GM23338 (cell line): Measurements from ENCODE around the gene SNAPC2. TPM values are rescaled to one million over a fixed set of nuclear protein-coding genes. Genes with fewer than 3 reads are reported as not detected.

Experiments used
- ATAC-seq: fragments of 200-7000 bp; cut with Tn5 transposase; 3 replicates; pipeline ENCODE4 v1.9.1; 2020
- DNase-seq: peaks from one replicate; pipeline ENCODE4 v3.0.0-alpha.2; 2015; ENCODE audit warnings: low spot score
- H2AFZ ChIP-seq: fragments of 200-600 bp; sonication (generic); 2 replicates; pipeline ENCODE4 v1.8.0; 2016; ENCODE audit warnings: antibody characterized with exemption, mild to moderate bottlenecking, moderate library complexity
- H3F3A ChIP-seq: fragments of 200-600 bp; sonication (generic); replicated peaks from 2 replicates; pipeline ENCODE4 v1.8.0; 2017; ENCODE audit warnings: antibody characterized with exemption, mixed run types, low read depth
- H3K27ac ChIP-seq: fragments of 200-600 bp; sonication (generic); 2 replicates; pipeline ENCODE4 v1.6.1; 2016; ENCODE audit warnings: low read depth
- H3K27me3 ChIP-seq: fragments of 200-600 bp; sonication (generic); 2 replicates; pipeline ENCODE4 v1.8.0; 2016; ENCODE audit warnings: mild to moderate bottlenecking, mixed run types, moderate library complexity; ENCODE audit not compliant: insufficient read depth
- H3K36me3 ChIP-seq: fragments of 200-600 bp; sonication (generic); 2 replicates; pipeline ENCODE4 v1.8.0; 2016; ENCODE audit warnings: mild to moderate bottlenecking; ENCODE audit not compliant: insufficient read depth
- H3K4me1 ChIP-seq: fragments of 200-600 bp; sonication (generic); 2 replicates; pipeline ENCODE4 v1.8.0; 2016; ENCODE audit warnings: mild to moderate bottlenecking, moderate library complexity; ENCODE audit not compliant: insufficient read depth
- H3K4me2 ChIP-seq: fragments of 200-600 bp; sonication (generic); 2 replicates; pipeline ENCODE4 v1.7.1; 2017; ENCODE audit warnings: mixed run types
- H3K4me3 ChIP-seq: fragments of 200-600 bp; sonication (generic); 2 replicates; pipeline ENCODE4 v1.6.1; 2016; ENCODE audit warnings: mixed run types
- H3K79me2 ChIP-seq: fragments of 200-600 bp; sonication (generic); replicated peaks from 2 replicates; pipeline ENCODE4 v1.8.0; 2017; ENCODE audit warnings: mild to moderate bottlenecking; ENCODE audit not compliant: insufficient read depth
- H3K9me2 ChIP-seq: fragments of 200-600 bp; sonication (generic); 2 replicates; pipeline ENCODE4 v1.8.0; 2017; ENCODE audit not compliant: insufficient read depth
- H4K20me1 ChIP-seq: fragments of 200-600 bp; sonication (generic); replicated peaks from 2 replicates; pipeline ENCODE4 v1.8.0; 2017; ENCODE audit warnings: mild to moderate bottlenecking; ENCODE audit not compliant: insufficient read depth
- H3K27ac Mint-ChIP-seq: 2 replicates; pipeline ENCODE4 v1.8.0; 2020; ENCODE audit warnings: inconsistent platforms, mild to moderate bottlenecking, moderate library complexity, mixed read lengths
- H3K27me3 Mint-ChIP-seq: 3 replicates; pipeline ENCODE4 v1.8.0; 2022; ENCODE audit warnings: low read depth, mild to moderate bottlenecking, moderate library complexity, mixed read lengths, inconsistent platforms; ENCODE audit not compliant: insufficient read depth, poor library complexity
- H3K36me3 Mint-ChIP-seq: 3 replicates; pipeline ENCODE4 v1.8.0; 2021; ENCODE audit warnings: low read depth, mild to moderate bottlenecking, inconsistent platforms, moderate library complexity, mixed read lengths
- H3K4me1 Mint-ChIP-seq: 3 replicates; pipeline ENCODE4 v1.8.0; 2020; ENCODE audit warnings: mild to moderate bottlenecking, inconsistent platforms, mixed read lengths
- H3K4me3 Mint-ChIP-seq: 3 replicates; pipeline ENCODE4 v1.8.0; 2021; ENCODE audit warnings: moderate library complexity, mild to moderate bottlenecking, inconsistent platforms, mixed read lengths
- H3K9me3 Mint-ChIP-seq: 3 replicates; pipeline ENCODE4 v1.8.0; 2020; ENCODE audit warnings: moderate library complexity, mild to moderate bottlenecking, inconsistent platforms, mixed read lengths
- CREB1 ChIP-seq: fragments of 250-450 bp; sonication (Bioruptor Pico); IDR thresholded peaks from 2 replicates; pipeline ENCODE4 v1.5.0; 2020; ENCODE audit warnings: low read depth, mild to moderate bottlenecking, moderate library complexity
- EZH2 ChIP-seq: fragments of 200-600 bp; sonication (generic); IDR thresholded peaks from one replicate; pipeline ENCODE4 v1.8.0; 2017; ENCODE audit warnings: antibody characterized with exemption, mild to moderate bottlenecking, low read depth; ENCODE audit not compliant: unreplicated experiment
- EZH2phosphoT487 ChIP-seq: fragments of 200-600 bp; sonication (generic); IDR thresholded peaks from one replicate; pipeline ENCODE4 v1.8.1; 2018; ENCODE audit warnings: antibody characterized with exemption; ENCODE audit not compliant: unreplicated experiment
- JUNB ChIP-seq: IDR thresholded peaks from one replicate; pipeline ENCODE4 v1.6.1; 2016; ENCODE audit warnings: antibody characterized with exemption; ENCODE audit not compliant: unreplicated experiment
- POLR2AphosphoS5 ChIP-seq: IDR thresholded peaks from 2 replicates; pipeline ENCODE4 v1.6.1; 2016; ENCODE audit warnings: antibody characterized with exemption, low read depth
- ZNF462 ChIP-seq: fragments of 250-450 bp; sonication (Bioruptor Pico); IDR thresholded peaks from 2 replicates; pipeline ENCODE4 v1.5.0; 2020; ENCODE audit warnings: mild to moderate bottlenecking, moderate library complexity
- polyA plus RNA-seq: library from polyadenylated mRNA; unstranded; fragments of >200 nt; fragmentation: Nextera tagmentation; extraction: Ambion mirVana; gene quantifications from 2 replicates; pipeline ENCODE4 v1.2.1, GENCODE V29; 2016
- total RNA-seq: library from RNA; depleted of rRNA; stranded (reverse); fragments of >200 nt; shearing (Covaris generic); gene quantifications from 2 replicates; pipeline ENCODE4 v1.2.3, GENCODE V29; 2014
- TF ChIP-seq, protein P1 (sequence below), 2 experiments: fragments of 200-600 bp in 1 of 2; sonication (generic) in 1 of 2; conservative IDR thresholded peaks; 2 replicates each; pipeline versions ENCODE4 v1.5.1 to v1.6.1; 2016 to 2017; ENCODE audit warnings: antibody characterized with exemption in 2 of 2, low read depth in 2 of 2, mild to moderate bottlenecking in 2 of 2, moderate library complexity in 1 of 2
- TF ChIP-seq, protein P2 (sequence below): IDR thresholded peaks from one replicate; pipeline ENCODE4 v1.6.1; 2018; ENCODE audit warnings: antibody characterized with exemption; ENCODE audit not compliant: unreplicated experiment

Gene SNAPC2
- total and polyA plus RNA-seq, 2 experiments from 2014 or later, result 17.1 to 25.1 TPM

DNA sequence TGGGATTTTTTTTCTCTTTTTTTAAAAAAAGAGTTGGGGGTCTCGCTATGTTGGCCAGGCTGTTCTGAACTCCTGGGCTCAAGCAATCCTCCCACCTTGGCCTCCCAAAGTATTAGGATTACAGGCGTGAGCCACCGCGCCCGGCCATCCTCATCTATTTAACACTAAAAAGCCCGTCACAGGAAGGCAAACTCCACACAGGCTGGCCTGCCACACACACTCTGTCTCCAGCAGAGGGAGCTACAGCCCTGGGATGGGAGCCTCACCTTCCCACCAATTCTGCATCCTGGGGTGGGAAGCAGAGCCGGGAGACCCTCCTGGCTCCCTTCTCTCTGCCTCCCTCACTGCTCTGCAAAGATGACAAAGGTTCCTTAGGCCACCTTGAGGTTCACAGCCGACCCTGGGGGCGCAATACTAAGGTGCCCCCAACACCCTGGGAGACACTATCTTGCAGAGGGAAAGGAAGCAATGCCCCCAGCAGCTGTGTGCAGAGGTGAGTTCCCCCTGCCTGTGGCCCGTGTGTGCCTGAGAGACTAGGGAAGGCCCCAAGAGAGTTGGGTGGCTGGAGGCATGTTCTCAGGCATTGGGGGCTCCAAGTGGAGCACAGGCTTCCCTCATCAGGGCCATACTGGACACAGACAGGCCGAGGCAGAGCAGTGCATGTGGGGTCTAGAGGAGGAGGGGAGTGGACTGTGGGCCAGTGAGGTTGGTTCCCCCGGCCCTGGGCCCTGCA is 50.7 kb downstream of the SNAPC2 start (continued):
- TF ChIP-seq EZH2 (no peak), CREB1 (CRISPR knock-in tag) (no peak), EZH2phosphoT487 (no peak)
- TF ChIP-seq, protein P1, sequence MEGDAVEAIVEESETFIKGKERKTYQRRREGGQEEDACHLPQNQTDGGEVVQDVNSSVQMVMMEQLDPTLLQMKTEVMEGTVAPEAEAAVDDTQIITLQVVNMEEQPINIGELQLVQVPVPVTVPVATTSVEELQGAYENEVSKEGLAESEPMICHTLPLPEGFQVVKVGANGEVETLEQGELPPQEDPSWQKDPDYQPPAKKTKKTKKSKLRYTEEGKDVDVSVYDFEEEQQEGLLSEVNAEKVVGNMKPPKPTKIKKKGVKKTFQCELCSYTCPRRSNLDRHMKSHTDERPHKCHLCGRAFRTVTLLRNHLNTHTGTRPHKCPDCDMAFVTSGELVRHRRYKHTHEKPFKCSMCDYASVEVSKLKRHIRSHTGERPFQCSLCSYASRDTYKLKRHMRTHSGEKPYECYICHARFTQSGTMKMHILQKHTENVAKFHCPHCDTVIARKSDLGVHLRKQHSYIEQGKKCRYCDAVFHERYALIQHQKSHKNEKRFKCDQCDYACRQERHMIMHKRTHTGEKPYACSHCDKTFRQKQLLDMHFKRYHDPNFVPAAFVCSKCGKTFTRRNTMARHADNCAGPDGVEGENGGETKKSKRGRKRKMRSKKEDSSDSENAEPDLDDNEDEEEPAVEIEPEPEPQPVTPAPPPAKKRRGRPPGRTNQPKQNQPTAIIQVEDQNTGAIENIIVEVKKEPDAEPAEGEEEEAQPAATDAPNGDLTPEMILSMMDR (conservative IDR thresholded peaks at IDR 0.05; ENCODE audit: low read depth in 2 of 2), result peak; percentile 95 to 97

DNA sequence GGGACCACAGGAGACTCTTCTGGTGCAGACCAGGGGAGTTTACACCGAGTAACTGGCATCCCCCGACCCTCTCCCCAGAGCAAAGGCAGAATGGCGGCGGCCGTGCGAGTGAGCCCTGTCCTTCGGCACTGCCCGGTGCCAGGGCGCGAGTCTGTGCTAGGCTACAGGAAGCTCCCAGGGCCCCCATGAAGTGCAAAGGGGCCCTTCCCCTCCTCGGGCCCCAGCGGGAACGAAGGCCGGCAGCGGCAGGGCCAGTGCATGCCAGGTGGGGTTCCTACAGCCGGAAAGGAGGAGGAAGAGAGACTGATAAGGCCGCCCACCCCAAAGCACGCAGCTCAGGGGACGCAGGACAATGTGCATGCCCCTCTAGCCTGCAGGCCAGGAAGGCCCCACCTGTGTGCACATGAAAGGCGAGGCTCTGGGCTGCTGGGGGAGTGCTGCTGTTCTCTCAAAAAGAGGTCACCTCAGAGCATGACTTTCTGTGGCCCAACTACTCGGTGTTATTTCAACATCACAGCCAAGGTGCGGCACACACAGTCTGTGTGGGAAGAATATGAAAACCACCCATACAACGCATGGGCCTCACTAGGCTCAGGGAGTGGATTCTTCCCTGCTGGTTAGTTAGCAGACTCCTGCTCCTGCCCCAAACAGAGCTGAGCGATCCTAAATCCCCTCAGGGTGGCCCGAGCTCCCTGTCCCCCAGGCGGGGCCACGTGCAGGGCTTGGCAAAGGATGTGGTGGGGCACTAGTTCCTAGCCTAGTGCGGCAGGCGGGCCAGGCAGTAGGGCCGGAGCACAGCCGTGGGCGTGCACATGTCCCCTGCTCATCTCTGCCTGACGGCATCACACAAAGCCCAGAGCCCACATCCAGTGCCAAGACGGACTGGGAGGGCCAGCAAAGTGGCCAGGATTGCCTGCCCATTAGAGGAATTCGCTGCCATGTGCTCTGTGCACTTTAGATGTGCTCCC is 51.7 kb downstream of the SNAPC2 start:
- peaks cover 27% of the 10 kb centered on the region for H4K20me1 ChIP-seq
- peaks cover 22% of the 10 kb centered on the region for H3K36me3 ChIP-seq
- no peak overlapping the region for H3K4me2 ChIP-seq
- no peaks in the 10 kb centered on the region for H3K27me3 ChIP-seq
- H3K9me2 ChIP-seq, result no peaks in the 10 kb centered on the region
- H3K79me2 ChIP-seq, result no peaks in the 10 kb centered on the region; the same call in 1 of the 2 replicates
- Mint-ChIP-seq H3K4me3 (no peak overlapping the region), H3K4me1 (peaks cover 23% of the 10 kb centered on the region), H3K9me3 (no peaks in the 10 kb centered on the region), H3K36me3 (peaks cover 65% of the 10 kb centered on the region), H3K27me3 (peaks cover 21% of the 10 kb centered on the region), H3K27ac (no peak overlapping the region)
- H2AFZ ChIP-seq, result no peak overlapping the region
- peaks cover 15% of the 10 kb centered on the region for H3K4me1 ChIP-seq
- no peak for DNase-seq
- peak overlapping the region; percentile 79 for H3K27ac ChIP-seq
- ATAC-seq, result no peak
- no peak overlapping the region for H3K4me3 ChIP-seq
- H3F3A ChIP-seq, result peaks cover 36% of the 10 kb centered on the region
- TF ChIP-seq, protein P2, sequence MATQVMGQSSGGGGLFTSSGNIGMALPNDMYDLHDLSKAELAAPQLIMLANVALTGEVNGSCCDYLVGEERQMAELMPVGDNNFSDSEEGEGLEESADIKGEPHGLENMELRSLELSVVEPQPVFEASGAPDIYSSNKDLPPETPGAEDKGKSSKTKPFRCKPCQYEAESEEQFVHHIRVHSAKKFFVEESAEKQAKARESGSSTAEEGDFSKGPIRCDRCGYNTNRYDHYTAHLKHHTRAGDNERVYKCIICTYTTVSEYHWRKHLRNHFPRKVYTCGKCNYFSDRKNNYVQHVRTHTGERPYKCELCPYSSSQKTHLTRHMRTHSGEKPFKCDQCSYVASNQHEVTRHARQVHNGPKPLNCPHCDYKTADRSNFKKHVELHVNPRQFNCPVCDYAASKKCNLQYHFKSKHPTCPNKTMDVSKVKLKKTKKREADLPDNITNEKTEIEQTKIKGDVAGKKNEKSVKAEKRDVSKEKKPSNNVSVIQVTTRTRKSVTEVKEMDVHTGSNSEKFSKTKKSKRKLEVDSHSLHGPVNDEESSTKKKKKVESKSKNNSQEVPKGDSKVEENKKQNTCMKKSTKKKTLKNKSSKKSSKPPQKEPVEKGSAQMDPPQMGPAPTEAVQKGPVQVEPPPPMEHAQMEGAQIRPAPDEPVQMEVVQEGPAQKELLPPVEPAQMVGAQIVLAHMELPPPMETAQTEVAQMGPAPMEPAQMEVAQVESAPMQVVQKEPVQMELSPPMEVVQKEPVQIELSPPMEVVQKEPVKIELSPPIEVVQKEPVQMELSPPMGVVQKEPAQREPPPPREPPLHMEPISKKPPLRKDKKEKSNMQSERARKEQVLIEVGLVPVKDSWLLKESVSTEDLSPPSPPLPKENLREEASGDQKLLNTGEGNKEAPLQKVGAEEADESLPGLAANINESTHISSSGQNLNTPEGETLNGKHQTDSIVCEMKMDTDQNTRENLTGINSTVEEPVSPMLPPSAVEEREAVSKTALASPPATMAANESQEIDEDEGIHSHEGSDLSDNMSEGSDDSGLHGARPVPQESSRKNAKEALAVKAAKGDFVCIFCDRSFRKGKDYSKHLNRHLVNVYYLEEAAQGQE, result no peak
- TF ChIP-seq EZH2phosphoT487, result no peak
- no peak for TF ChIP-seq POLR2AphosphoS5
- no peak for TF ChIP-seq JUNB
- TF ChIP-seq EZH2, result no peak
- no peak for TF ChIP-seq ZNF462 (CRISPR knock-in tag)
